Measurements from ENCODE around the gene AACS. TPM values are rescaled to one million over a fixed set of nuclear protein-coding genes. Genes with fewer than 3 reads are reported as not detected.

Gene AACS
- total and polyA plus RNA-seq, 2 of the 8 experiments (the other 6 are each of a cell fraction or from before 2014, with no cell fraction given) = 51.9 to 52.4 TPM

GRCh38 chr12:125024949-125025563 is 40.2 kb upstream of the AACS start:
- Histone ChIP-seq H3K9ac (replicated peaks in 1 of 4; ENCODE audit: extremely low read depth in 1 of 4, low read depth in 3 of 4, low read length in 3 of 4) (no peak overlapping the region), H3K23me2 (ENCODE audit: low read depth, low read length) (no peaks in the 10 kb centered on the region), H3K4ac (replicated peaks; ENCODE audit: insufficient read length, low read depth, low read length) (no peak overlapping the region), H4K91ac (replicated peaks; ENCODE audit: insufficient read length, low read length) (no peak overlapping the region), H4K5ac (ENCODE audit: insufficient read length, low read depth, low read length) (no peak overlapping the region), H3K9me3 (ENCODE audit: insufficient read depth in 2 of 2, low read depth in 1 of 2, low read length in 1 of 2) (no peaks in the 10 kb centered on the region), H3K14ac (ENCODE audit: insufficient read length) (no peak overlapping the region), H3K4me1 (replicated peaks in 1 of 4; ENCODE audit: control insufficient read depth in 3 of 4, insufficient read depth in 4 of 4, low read length in 3 of 4) (no peaks in the 10 kb centered on the region), H2AK5ac (ENCODE audit: low read depth, low read length) (no peak overlapping the region), H3K4me2 (ENCODE audit: insufficient read depth in 1 of 2, low read depth in 2 of 2, low read length in 2 of 2) (no peak overlapping the region), H3K36me3 (ENCODE audit: control insufficient read depth in 2 of 4, insufficient read depth in 4 of 4, low read length in 3 of 4) (peaks cover 0 to 15% (median 6%) of the 10 kb centered on the region in 4 experiments; a peak in 4 of 8 replicates), H2AFZ (ENCODE audit: low read length) (no peak overlapping the region), H2BK12ac (ENCODE audit: low read depth, low read length) (no peak overlapping the region), H2BK120ac (replicated peaks; ENCODE audit: low read depth, low read length) (no peak overlapping the region), H3K79me1 (ENCODE audit: low read depth, low read length) (no peaks in the 10 kb centered on the region), H2BK5ac (ENCODE audit: low read depth, low read length) (no peak overlapping the region), H3K23ac (ENCODE audit: insufficient read length) (no peak overlapping the region), H4K20me1 (replicated peaks in 1 of 2; ENCODE audit: control insufficient read depth in 1 of 2, insufficient read depth in 2 of 2, low read length in 2 of 2) (peaks cover 0 to 4% of the 10 kb centered on the region in 2 experiments), H3K79me2 (ENCODE audit: control insufficient read depth in 1 of 2, insufficient read depth in 2 of 2, low read length in 2 of 2) (no peaks in the 10 kb centered on the region), H3K27ac (ENCODE audit: low read depth, low read length) (no peak overlapping the region; the same call in 1 of the 2 replicates), H2BK15ac (ENCODE audit: low read length) (no peak overlapping the region), H3K4me3 (ENCODE audit: extremely low read depth in 1 of 4, insufficient read depth in 2 of 4, low read depth in 3 of 4, low read length in 4 of 4) (no peak overlapping the region), H4K8ac (ENCODE audit: extremely low read depth, insufficient read depth, low read length) (peak overlapping the region; percentile 59; the same call in 1 of the 2 replicates), H2BK20ac (ENCODE audit: low read length) (no peak overlapping the region), H3K27me3 (replicated peaks in 1 of 4; ENCODE audit: control insufficient read depth in 3 of 4, extremely low read depth in 1 of 4, insufficient read depth in 3 of 4, low read length in 3 of 4) (no peaks in the 10 kb centered on the region), H3K18ac (ENCODE audit: extremely low read depth, low read length) (no peak overlapping the region), H3K56ac (replicated peaks; ENCODE audit: insufficient read length, low read depth, low read length) (no peak overlapping the region)
- no peak for DNase-seq (ENCODE audit: low read depth in 1 of 2, low spot score in 2 of 2)
- 95% methylated on average over 43 of the region's 43 CpGs; no CpG with 5 or more reads in 1 of the 2 experiments for WGBS, 2 experiments (ENCODE audit: extremely low coverage in 1 of 2, insufficient coverage in 1 of 2, insufficient read length in 1 of 2, insufficient replicate concordance in 2 of 2, low coverage in 1 of 2, low lambda C conversion rate in 2 of 2, missing lambda C conversion rate in 1 of 2)
- CTCF ChIA-PET (ENCODE audit: partially characterized antibody) = interaction anchor here (0.6 kb wide), 3 partner anchors 8 to 1881 kb away, joined by 3 read pairs; no protein-coding TSS in a partner anchor
- FAIRE-seq = no peak
- POLR2A ChIA-PET (ENCODE audit: partially characterized antibody) = interaction anchor here (1.4 kb wide), 1 partner anchor 19 kb away, joined by 3 read pairs; no protein-coding TSS in a partner anchor
- TF ChIP-seq SP1 (IDR thresholded peaks at IDR 0.05; ENCODE audit: low read depth, low read length) (no peak), KDM5A (IDR thresholded peaks at IDR 0.05; ENCODE audit: low read length) (no peak), ASH2L (IDR thresholded peaks at IDR 0.05; ENCODE audit: low read length) (no peak), HDAC2 (IDR thresholded peaks at IDR 0.05; ENCODE audit: borderline replicate concordance in 1 of 2, low read depth in 2 of 2, low read length in 2 of 2) (no peak), TEAD4 (IDR thresholded peaks at IDR 0.05; ENCODE audit: low read depth, low read length) (no peak), KDM4A (IDR thresholded peaks at IDR 0.05; ENCODE audit: low read depth, low read length, severe bottlenecking) (no peak), TAF1 (IDR thresholded peaks at IDR 0.05; ENCODE audit: low read depth, low read length) (no peak), CREB1 (IDR thresholded peaks at IDR 0.05) (no peak), TCF12 (IDR thresholded peaks at IDR 0.05; ENCODE audit: low read depth, low read length) (no peak), CHD2 (IDR thresholded peaks at IDR 0.05; ENCODE audit: low read length) (no peak), ATF3 (IDR thresholded peaks at IDR 0.05; ENCODE audit: insufficient read depth, low read depth, low read length) (no peak)

Measured in H1 (cell line).